BE2C (cell line): ENCODE measurements around the gene SAV1.

Source experiments
- DNase-seq: peaks from one replicate; pipeline ENCODE4 v3.0.0-alpha.2; 2020
- H3K27me3 ChIP-seq: fragments of 250-450 bp; sonication (Bioruptor Pico); 2 replicates; pipeline ENCODE4 v1.5.1; 2020; ENCODE audit warnings: mild to moderate bottlenecking
- H3K36me3 ChIP-seq: fragments of 250-450 bp; sonication (Bioruptor Pico); 2 replicates; pipeline ENCODE4 v1.5.1; 2020; ENCODE audit warnings: mild to moderate bottlenecking
- H3K4me1 ChIP-seq: fragments of 250-450 bp; sonication (Bioruptor Pico); 2 replicates; pipeline ENCODE4 v1.5.1; 2020
- H3K4me3 ChIP-seq: 2 replicates; pipeline ENCODE4 v1.5.1; 2011; ENCODE audit warnings: low read depth, low read length
- H3K9me3 ChIP-seq: fragments of 250-450 bp; sonication (Bioruptor Pico); 2 replicates; pipeline ENCODE4 v1.5.1; 2020
- TF ChIP-seq, protein P1 (sequence below): IDR thresholded peaks from 2 replicates; pipeline ENCODE4 v1.5.1; 2012; ENCODE audit warnings: mild to moderate bottlenecking, low read depth, low read length

SAV1 gene

DNA sequence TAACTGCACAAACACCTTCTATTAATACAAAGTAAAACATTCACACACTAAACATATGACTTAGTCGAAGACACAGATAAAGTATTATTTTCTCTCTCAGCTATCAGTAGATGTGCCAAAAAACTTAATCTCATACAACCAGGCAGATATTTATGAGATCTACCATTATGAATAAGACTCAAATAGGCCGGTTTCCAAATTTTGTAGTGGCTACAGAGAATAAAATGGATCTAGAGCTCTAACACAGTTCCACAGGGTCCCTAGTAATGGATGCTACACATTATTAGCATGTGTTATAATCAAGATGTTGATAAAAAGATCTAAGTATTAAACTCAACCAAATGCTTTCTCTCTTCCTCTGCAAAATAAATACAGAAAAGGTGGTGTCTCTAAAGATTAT, 10.4 kb downstream of the SAV1 start:
- TF ChIP-seq, protein P1, sequence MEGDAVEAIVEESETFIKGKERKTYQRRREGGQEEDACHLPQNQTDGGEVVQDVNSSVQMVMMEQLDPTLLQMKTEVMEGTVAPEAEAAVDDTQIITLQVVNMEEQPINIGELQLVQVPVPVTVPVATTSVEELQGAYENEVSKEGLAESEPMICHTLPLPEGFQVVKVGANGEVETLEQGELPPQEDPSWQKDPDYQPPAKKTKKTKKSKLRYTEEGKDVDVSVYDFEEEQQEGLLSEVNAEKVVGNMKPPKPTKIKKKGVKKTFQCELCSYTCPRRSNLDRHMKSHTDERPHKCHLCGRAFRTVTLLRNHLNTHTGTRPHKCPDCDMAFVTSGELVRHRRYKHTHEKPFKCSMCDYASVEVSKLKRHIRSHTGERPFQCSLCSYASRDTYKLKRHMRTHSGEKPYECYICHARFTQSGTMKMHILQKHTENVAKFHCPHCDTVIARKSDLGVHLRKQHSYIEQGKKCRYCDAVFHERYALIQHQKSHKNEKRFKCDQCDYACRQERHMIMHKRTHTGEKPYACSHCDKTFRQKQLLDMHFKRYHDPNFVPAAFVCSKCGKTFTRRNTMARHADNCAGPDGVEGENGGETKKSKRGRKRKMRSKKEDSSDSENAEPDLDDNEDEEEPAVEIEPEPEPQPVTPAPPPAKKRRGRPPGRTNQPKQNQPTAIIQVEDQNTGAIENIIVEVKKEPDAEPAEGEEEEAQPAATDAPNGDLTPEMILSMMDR: no peak
- Histone ChIP-seq H3K27me3 (no peaks in the 10 kb centered on the region), H3K4me3 (no peak overlapping the region), H3K9me3 (no peaks in the 10 kb centered on the region), H3K4me1 (no peaks in the 10 kb centered on the region), H3K36me3 (no peaks in the 10 kb centered on the region)
- DNase-seq: no peak

DNA sequence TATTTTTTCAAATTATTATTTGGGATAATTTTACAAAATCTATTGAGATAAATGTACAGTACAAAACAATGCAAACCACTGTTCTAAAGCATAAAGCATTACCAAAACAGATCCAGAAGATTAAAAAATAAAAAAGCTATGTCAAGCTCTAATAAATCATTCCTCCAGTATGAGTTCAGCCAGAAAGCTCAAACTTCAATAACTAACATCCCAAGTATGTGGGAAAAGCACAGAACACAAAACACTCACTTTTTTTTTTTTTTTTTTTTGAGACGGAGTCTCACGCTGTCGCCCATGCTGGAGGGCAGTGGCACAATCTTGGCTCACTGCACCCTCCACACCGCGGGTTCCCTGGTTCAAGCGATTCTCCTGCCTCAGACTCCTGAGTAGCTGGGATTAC, 11.3 kb downstream of the SAV1 start:
- Histone ChIP-seq H3K27me3 (no peaks in the 10 kb centered on the region), H3K4me1 (no peaks in the 10 kb centered on the region), H3K9me3 (no peaks in the 10 kb centered on the region), H3K4me3 (no peak overlapping the region), H3K36me3 (no peaks in the 10 kb centered on the region)
- TF ChIP-seq, protein P1: no peak
- DNase-seq: no peak

DNA sequence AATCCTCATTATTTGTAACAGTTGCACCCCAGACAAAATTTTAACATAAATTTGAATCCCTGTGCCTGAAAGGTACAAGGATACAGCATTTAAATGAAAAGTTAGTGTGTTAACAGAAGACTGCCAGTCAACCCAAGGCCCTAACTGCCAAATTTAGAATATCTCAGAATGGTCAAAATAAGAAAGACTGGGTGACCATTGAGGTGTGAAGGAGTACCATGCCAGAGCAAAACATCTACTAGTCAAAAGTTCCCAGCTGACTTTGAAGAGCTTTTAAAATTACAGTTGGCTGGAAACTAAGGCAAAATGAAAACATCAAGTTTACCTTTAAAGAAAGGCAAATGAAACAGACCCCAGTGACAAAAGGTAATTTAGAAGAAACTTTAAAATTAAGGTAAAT, 18.4 kb downstream of the SAV1 start:
- TF ChIP-seq, protein P1: no peak

DNA sequence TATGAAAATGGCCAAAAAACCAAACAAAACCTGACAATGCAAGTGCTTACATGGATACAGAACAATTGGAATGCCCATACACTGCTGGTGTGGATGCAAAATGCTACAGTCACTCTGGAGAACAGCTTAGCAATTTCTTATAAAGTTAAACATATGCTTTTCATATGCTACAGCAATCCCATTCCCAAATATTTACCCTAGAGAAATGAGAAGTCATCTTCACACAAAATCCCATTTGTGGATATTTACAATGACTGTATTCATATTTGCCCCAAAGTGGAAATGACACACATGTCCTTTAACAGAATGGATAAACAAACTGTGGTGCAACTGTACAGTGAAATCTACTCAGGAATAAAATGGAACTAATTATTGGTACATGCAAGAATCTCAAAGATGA, 20.4 kb downstream of the SAV1 start:
- no peak for DNase-seq
- Histone ChIP-seq H3K4me1 (no peaks in the 10 kb centered on the region), H3K27me3 (no peaks in the 10 kb centered on the region), H3K4me3 (no peak overlapping the region), H3K36me3 (no peaks in the 10 kb centered on the region; the same call in 1 of the 2 replicates), H3K9me3 (no peaks in the 10 kb centered on the region)
- TF ChIP-seq, protein P1: no peak

More for the DNA sequence above, 18.4 kb downstream of the SAV1 start:
- H3K4me3 ChIP-seq: no peak overlapping the region
- H3K27me3 ChIP-seq: no peaks in the 10 kb centered on the region
- H3K4me1 ChIP-seq: no peaks in the 10 kb centered on the region
- no peaks in the 10 kb centered on the region for H3K36me3 ChIP-seq
- no peak for DNase-seq
- H3K9me3 ChIP-seq: no peaks in the 10 kb centered on the region

DNA sequence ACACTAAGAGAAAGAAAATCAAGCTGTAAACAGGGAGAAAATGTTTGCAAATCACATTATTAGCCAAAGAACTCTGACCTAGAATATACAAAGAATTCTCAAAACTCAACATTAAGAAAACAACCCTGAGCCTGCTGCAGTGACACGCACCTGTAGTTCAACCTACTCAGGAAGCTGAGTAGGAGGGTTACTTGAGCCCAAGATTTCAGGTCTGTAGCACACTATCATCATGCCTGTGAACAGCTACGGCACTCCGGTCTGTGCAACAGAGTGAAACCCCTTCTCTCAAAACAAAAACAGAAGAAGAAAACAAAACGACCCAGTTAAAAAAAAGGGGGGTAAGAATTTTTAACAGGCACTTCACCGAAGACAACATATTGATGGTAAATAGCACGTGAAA, 20.8 kb downstream of the SAV1 start:
- TF ChIP-seq, protein P1: no peak
- H3K36me3 ChIP-seq: no peaks in the 10 kb centered on the region; the same call in 1 of the 2 replicates
- no peak overlapping the region for H3K4me3 ChIP-seq
- no peaks in the 10 kb centered on the region for H3K9me3 ChIP-seq
- H3K27me3 ChIP-seq: no peaks in the 10 kb centered on the region
- H3K4me1 ChIP-seq: no peaks in the 10 kb centered on the region
- no peak for DNase-seq

DNA sequence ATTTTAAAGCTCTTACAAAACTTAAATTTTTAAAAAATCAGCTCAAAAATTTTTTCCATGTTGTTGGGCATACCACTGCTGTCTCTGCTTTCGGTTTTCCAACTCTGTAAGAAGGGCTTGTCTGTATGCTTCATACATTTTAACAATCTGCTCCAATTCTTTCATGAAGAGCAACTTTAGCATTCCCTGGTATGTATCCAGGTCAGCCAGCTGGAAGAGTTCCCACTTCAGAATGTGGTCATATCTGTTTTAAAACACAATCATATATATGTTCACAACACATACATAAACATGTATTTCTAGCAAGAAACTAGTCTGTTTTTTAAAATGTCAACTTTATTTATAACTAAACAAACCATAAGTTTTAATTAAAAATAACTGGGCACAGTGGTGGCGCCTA, 33.0 kb downstream of the SAV1 start:
- TF ChIP-seq, protein P1: no peak
- Histone ChIP-seq H3K27me3 (no peaks in the 10 kb centered on the region), H3K4me1 (no peaks in the 10 kb centered on the region), H3K9me3 (no peaks in the 10 kb centered on the region), H3K4me3 (no peak overlapping the region), H3K36me3 (peaks cover 6% of the 10 kb centered on the region)
- no peak for DNase-seq
